ENCODE measurements around the gene CT45A9.

DNA sequence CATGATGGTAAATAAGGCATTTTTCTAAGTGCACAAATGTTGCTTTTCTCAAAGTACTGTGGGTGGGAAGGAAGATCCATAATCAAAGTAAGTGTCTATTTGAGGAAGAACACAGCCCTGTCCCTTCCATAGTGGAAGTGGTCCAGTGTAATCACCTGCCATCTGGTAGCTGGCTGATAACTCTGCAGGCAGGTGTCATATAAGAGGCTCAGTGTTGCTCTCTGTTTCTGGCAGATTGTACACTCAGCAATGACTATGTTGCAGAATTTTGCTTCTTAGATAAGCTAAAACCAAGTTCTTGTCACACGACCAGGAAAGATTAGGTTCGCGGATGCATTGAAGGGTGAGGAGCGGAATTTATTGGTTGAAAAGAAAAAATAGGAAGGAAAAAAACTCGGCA is 42.8 kb upstream of the CT45A9 start:
- TF ChIP-seq, protein P1, sequence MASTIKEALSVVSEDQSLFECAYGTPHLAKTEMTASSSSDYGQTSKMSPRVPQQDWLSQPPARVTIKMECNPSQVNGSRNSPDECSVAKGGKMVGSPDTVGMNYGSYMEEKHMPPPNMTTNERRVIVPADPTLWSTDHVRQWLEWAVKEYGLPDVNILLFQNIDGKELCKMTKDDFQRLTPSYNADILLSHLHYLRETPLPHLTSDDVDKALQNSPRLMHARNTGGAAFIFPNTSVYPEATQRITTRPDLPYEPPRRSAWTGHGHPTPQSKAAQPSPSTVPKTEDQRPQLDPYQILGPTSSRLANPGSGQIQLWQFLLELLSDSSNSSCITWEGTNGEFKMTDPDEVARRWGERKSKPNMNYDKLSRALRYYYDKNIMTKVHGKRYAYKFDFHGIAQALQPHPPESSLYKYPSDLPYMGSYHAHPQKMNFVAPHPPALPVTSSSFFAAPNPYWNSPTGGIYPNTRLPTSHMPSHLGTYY (CRISPR knock-in tag; IDR thresholded peaks at IDR 0.05): no peak
- no peak for TF ChIP-seq MAX (CRISPR knock-in tag; IDR thresholded peaks at IDR 0.05)
- TF ChIP-seq, protein P2, sequence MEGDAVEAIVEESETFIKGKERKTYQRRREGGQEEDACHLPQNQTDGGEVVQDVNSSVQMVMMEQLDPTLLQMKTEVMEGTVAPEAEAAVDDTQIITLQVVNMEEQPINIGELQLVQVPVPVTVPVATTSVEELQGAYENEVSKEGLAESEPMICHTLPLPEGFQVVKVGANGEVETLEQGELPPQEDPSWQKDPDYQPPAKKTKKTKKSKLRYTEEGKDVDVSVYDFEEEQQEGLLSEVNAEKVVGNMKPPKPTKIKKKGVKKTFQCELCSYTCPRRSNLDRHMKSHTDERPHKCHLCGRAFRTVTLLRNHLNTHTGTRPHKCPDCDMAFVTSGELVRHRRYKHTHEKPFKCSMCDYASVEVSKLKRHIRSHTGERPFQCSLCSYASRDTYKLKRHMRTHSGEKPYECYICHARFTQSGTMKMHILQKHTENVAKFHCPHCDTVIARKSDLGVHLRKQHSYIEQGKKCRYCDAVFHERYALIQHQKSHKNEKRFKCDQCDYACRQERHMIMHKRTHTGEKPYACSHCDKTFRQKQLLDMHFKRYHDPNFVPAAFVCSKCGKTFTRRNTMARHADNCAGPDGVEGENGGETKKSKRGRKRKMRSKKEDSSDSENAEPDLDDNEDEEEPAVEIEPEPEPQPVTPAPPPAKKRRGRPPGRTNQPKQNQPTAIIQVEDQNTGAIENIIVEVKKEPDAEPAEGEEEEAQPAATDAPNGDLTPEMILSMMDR (IDR thresholded peaks at IDR 0.05): no peak
- no peak for TF ChIP-seq ZBTB21 (CRISPR knock-in tag; IDR thresholded peaks at IDR 0.05; ENCODE audit: borderline replicate concordance)
- no peak for TF ChIP-seq SOX15 (CRISPR knock-in tag; IDR thresholded peaks at IDR 0.05)
- no peak for TF ChIP-seq ATF1 (CRISPR knock-in tag; IDR thresholded peaks at IDR 0.05)
- TF ChIP-seq ZNF671 (CRISPR knock-in tag; IDR thresholded peaks at IDR 0.05): no peak
- no peak for TF ChIP-seq SP1 (CRISPR knock-in tag; conservative IDR thresholded peaks at IDR 0.05)
- TF ChIP-seq CREB1 (CRISPR knock-in tag; IDR thresholded peaks at IDR 0.05): no peak
- no peak for TF ChIP-seq FOXP4 (CRISPR knock-in tag; IDR thresholded peaks at IDR 0.05)
- TF ChIP-seq NR3C1 (CRISPR knock-in tag; conservative IDR thresholded peaks at IDR 0.05; ENCODE audit: low read depth): no peak
- TF ChIP-seq JUN (CRISPR knock-in tag; IDR thresholded peaks at IDR 0.05): no peak
- no peak for TF ChIP-seq ZNF263 (CRISPR knock-in tag; IDR thresholded peaks at IDR 0.05; ENCODE audit: low read depth)
- no peak for TF ChIP-seq ETV6 (CRISPR knock-in tag; IDR thresholded peaks at IDR 0.05)
